Stimulated activated CD4-positive, alpha-beta T cell treated with anti-CD3 and anti-CD28 coated beads, Interleukin-2, amount 100 ng/mL, for 24 hours (primary cell): ENCODE measurements around the gene ZGPAT.
"Not testable (repeated sequence)": the region's sequence is repeated elsewhere in the genome, so short reads cannot be mapped to it uniquely, and the experiment has no call there.

Experiments used
- DNase-seq, 2 donors: peaks; one replicate each; pipeline ENCODE4 v3.0.0-alpha.2; 2020

The ZGPAT gene, protein sequence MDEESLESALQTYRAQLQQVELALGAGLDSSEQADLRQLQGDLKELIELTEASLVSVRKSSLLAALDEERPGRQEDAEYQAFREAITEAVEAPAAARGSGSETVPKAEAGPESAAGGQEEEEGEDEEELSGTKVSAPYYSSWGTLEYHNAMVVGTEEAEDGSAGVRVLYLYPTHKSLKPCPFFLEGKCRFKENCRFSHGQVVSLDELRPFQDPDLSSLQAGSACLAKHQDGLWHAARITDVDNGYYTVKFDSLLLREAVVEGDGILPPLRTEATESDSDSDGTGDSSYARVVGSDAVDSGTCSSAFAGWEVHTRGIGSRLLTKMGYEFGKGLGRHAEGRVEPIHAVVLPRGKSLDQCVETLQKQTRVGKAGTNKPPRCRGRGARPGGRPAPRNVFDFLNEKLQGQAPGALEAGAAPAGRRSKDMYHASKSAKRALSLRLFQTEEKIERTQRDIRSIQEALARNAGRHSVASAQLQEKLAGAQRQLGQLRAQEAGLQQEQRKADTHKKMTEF

GRCh38 chr20:63707558-63708300 lies at the start of gene ZGPAT, which contains the start of gene ARFRP1:
ZGPAT (plus strand) TSS chr20:63708039; CDS start chr20:63708581, 542 bp downstream.
ARFRP1 (minus strand) TSS chr20:63707976; CDS start chr20:63707091, 885 bp downstream.
- peak; percentile 88 to 89 for DNase-seq

- DNase-seq = peak in 1 of 2 donors; percentile 46
These were observed 49.1 kb upstream of the ZGPAT start for GRCh38 chr20:63658749-63659187.

GRCh38 chr20:63659370-63659769 lies 48.5 kb upstream of the ZGPAT start:
- no peak for DNase-seq

DNA sequence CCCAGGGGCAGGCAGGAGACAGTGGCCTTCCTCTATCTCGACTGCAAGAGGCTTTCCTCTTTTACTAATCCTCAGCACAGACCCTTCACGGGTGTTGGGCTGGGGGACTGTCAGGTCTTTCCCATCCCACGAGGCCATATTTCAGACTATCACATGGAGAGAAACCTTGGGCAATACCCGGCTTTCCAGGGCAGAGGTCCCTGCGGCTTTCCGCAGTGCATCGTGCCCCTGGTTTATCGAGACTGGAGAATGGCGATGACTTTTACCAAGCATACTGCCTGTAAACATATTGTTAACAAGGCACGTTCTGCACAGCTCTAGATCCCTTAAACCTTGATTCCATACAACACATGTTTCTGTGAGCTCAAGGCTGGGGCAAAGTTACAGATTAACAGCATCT lies 47.7 kb upstream of the ZGPAT start:
- DNase-seq = not testable (repeated sequence)

GRCh38 chr20:63660622-63661021 lies 47.2 kb upstream of the ZGPAT start:
- DNase-seq = no peak

- no peak for DNase-seq
These were observed 46.7 kb upstream of the ZGPAT start for GRCh38 chr20:63661108-63661507.

- no peak for DNase-seq
These were observed 45.7 kb upstream of the ZGPAT start for GRCh38 chr20:63661959-63662812.

DNA sequence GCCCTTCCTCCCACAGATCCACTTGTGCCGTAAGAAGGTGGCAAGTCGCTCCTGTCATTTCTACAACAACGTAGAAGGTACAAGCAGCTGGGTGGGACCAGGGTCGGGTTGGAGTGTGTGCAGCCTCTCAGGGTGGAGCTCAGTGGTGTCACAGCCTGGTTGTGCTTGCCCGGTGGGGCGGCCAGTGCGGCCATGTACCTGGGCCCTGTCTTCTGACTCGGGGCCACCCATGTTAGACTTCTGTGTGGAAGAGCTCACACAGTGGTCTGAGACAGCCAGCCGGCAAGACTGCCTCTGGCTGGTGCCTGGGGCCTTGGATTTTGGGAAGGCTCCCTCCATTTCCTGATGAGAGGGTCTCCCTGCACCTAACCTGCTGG lies 45.0 kb upstream of the ZGPAT start:
- DNase-seq = no peak

DNA sequence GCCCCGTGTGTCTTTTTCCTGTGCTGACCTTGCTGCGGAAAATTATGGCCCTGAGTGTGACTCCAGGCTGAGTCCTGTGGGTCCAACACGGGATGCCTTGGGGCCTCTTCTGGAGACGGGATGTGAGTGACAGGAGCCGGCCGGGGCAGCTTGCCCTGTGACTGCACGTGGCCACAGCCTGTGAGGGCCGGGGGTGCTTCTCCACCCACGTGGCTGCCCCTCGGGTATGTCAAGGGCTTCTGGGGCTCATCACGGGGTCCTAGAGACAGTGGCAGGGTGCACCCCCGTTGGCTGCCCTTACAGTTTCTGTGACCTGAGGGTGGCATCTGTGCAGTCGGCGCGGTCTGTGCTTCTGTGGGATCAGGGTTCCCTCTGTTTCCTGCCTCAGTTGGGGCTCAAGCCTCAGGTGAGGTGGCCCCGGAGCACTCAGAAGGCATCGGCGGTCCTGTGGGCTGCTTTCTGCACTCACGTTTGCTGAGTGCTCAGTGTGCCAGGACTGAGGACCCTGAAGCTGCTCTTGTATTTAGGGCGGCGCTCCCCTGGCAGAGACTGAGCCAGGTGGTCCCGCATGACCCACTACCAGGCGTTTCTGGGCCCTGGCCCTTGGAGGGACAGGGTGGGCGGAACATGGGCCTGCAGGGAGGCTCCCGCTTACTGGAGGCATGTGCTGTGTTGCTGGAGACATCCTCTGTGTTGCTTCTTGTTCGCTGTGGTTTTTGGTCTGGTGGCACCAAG lies 44.3 kb upstream of the ZGPAT start:
- no peak for DNase-seq

GRCh38 chr20:63664143-63664851 lies 43.5 kb upstream of the ZGPAT start:
- no peak for DNase-seq

DNA sequence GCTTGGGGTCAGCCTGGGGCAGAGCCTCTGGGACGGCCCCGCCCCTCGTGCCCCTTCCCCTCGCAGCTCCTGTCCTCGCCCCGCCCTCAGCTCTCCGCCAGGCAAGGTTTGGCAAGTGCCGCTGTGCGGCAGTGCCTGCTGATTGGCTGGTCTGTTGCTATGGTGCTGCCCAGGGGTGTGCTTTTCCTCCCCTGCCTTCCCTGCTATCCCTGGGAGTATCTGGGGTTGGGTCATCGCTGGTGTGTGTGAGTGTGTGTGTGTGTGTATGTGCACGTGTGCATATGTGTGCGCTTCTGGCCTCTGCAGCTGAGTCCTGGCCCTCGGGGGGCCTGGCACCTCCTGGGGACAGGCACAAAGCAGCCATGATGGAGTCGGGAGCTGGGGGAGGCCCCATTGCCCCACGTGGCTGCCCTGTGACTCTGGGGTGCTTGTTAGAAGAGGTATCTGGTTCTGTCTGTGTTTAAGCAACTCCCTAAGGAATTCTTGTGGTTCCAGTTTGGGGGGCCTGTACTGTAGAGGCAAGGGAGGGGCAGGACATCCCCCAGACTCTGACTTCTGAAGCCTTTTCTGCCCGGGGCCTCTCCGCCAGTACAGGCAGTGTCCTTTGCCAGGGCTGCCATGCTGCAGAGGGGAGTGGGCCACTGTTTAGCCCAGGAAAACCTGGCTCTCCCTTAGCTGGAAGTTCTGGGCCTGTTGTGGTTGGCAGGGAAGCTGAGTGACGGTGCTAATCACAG lies 42.8 kb upstream of the ZGPAT start:
- no peak for DNase-seq

DNA sequence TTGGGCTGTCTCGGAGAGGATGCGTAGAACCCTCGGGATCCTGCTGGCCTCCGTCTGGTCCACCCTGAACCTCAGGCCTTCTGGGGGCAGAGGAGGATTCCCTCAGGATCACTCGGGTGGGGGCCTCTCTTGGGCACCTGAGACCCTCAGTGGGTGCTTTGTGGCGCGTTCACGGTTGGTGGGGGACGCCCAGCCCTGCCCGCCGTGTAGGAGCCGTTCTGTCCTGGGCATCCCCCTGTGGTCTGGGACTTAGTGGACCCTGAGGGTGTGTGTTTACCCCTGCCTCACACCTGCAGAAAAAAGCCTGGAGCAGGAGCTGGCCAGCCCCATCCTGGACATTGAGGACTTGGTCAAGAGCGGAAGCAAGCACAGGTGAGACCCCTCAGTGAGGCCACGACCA lies 42.1 kb upstream of the ZGPAT start:
- DNase-seq = no peak

GRCh38 chr20:63667858-63668257 lies 40.0 kb upstream of the ZGPAT start:
- DNase-seq = no peak

DNA sequence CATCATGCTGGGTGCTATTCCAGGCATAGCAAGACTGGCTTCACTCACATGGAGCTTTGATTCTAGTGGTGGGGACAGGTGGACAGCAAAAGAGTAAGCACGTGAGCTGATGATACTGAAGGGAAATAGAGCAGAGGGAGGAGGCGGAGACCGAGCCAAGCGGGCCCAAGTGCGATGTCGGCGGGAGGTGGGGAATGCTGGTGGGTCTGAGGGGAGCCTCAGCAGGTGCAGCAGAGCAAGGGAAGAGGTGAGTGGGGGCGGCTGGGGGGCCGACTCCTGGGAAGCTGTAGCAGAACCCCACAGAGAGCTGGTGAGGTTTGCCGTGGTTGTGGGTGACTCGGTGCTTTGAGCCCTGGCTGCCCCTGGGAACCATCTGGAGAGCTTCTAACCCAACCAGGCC lies 39.5 kb upstream of the ZGPAT start:
- no peak for DNase-seq

GRCh38 chr20:63671695-63672094 lies 36.1 kb upstream of the ZGPAT start:
- not testable (repeated sequence) for DNase-seq

- no peak for DNase-seq
These were observed 35.2 kb upstream of the ZGPAT start for GRCh38 chr20:63672666-63673065.

DNA sequence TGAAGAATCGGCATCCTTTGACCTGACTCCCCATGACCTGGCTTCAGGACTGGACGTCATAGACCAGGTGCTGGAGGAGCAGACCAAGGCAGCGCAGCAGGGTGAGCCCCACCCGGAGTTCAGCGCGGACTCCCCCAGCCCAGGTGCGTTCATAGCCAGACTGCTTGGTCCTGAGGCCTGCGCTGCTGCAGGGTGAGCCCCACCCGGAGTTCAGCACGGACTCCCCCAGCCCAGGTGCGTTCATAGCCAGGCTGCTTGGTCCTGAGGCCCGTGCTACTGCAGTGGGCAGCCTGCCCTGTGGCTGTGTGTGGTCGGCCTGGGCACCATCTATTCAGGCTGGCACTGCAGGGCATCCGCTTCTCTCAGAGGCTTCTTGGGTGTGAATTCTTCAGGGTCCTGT lies 33.9 kb upstream of the ZGPAT start:
- no peak for DNase-seq

DNA sequence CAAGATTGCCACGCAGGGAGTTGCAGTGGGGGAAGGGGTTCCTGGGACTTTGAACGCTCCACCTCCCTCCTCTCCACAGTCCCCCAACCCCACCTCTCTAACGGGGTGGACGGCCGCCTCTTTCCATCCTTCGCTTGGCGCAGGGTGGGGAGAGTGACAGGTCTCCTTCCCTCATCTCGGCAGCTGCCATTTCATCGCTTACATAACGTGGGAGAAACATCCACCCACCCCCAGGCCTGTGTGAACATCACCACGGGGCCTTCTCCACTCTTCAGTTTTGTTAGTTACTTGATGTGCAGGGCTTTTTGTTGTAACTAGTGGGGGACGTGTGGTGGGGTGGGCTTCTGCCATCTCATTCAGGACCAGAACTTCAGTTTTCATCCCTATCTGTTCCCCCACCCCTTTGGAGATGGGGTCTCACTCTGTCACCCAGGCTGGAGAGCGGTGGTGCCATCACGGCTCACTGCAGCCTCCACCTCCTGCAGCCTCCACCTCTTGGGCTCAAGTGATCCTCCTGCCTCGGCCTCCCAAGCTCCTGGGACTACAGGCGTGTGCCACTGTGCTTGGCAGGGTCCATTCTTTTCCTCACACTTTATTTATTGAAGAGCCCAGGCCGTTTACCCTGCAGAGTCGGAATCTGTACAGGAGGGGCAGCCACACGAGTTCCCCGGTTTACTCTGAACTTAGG lies 32.0 kb upstream of the ZGPAT start:
- no peak for DNase-seq

- no peak for DNase-seq
These were observed 29.8 kb upstream of the ZGPAT start for GRCh38 chr20:63678071-63678470.
